Lower leg skin (tissue), 3 donors: ENCODE results near the gene FRMD7.

Experiments used
- POLR2A ChIP-seq, 2 donors: fragments of 450-650 bp; IDR thresholded peaks; one replicate each; pipeline ENCODE4 v1.6.1; 2016 to 2017; ENCODE audit warnings: antibody characterized with exemption in 2 of 2, mild to moderate bottlenecking in 1 of 2, moderate library complexity in 1 of 2
- TF ChIP-seq, protein P1 (sequence below), 3 donors: fragments of 450-650 bp; IDR thresholded peaks; one replicate each; pipeline ENCODE4 v1.5.1; 2016; ENCODE audit warnings: antibody characterized with exemption in 3 of 3, mild to moderate bottlenecking in 3 of 3, moderate library complexity in 2 of 3

DNA sequence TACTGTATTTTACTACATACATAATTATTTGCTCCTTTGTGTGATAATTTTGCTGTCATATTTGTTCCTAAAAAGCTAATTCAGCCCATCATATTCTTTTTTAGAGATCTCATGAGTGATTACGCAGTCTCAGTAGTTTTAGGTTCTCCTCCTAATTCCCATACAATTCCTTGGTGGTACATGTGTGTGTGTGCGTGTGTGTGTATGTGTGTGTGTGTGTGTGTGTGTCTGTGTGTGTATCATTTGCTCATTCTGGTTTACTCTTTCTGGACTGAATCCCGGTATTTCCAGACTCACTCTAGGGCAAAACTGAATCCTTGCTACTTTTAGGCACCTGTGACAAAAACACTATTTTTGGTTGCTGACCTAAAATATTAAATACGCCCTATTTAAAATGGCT, 69.8 kb downstream of the FRMD7 start:
- TF ChIP-seq, protein P1, sequence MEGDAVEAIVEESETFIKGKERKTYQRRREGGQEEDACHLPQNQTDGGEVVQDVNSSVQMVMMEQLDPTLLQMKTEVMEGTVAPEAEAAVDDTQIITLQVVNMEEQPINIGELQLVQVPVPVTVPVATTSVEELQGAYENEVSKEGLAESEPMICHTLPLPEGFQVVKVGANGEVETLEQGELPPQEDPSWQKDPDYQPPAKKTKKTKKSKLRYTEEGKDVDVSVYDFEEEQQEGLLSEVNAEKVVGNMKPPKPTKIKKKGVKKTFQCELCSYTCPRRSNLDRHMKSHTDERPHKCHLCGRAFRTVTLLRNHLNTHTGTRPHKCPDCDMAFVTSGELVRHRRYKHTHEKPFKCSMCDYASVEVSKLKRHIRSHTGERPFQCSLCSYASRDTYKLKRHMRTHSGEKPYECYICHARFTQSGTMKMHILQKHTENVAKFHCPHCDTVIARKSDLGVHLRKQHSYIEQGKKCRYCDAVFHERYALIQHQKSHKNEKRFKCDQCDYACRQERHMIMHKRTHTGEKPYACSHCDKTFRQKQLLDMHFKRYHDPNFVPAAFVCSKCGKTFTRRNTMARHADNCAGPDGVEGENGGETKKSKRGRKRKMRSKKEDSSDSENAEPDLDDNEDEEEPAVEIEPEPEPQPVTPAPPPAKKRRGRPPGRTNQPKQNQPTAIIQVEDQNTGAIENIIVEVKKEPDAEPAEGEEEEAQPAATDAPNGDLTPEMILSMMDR (IDR thresholded peaks at IDR 0.05), result no peak
- no peak for TF ChIP-seq POLR2A (IDR thresholded peaks at IDR 0.05)
